ENCODE data around the gene ADCK1. TPM values are rescaled to one million over a fixed set of nuclear protein-coding genes. Genes with fewer than 3 reads are reported as not detected.
"Not testable (repeated sequence)": the region's sequence is repeated elsewhere in the genome, so short reads cannot be mapped to it uniquely, and the experiment has no call there.

ADCK1 gene
- total RNA-seq, 1 experiment from 2014 or later, result 8.8 TPM

GRCh38 chr14:77912754-77913556 lies 113.0 kb downstream of the ADCK1 start:
- H3K9me3 ChIP-seq, result no peaks in the 10 kb centered on the region
- intact Hi-C loops (cut with micrococcal nuclease; ENCODE audit: unreplicated experiment), result no loop called here
- Mint-ChIP-seq H3K27ac (ENCODE audit: unreplicated experiment) (no peak overlapping the region), H3K27me3 (ENCODE audit: insufficient read depth, unreplicated experiment) (no peaks in the 10 kb centered on the region), H3K4me1 (ENCODE audit: low read depth, unreplicated experiment) (no peaks in the 10 kb centered on the region), H3K36me3 (ENCODE audit: insufficient read depth, unreplicated experiment) (no peaks in the 10 kb centered on the region), H3K9me3 (ENCODE audit: unreplicated experiment) (no peaks in the 10 kb centered on the region), H3K4me3 (ENCODE audit: unreplicated experiment) (no peak overlapping the region)
- no peak for DNase-seq
- ChIA-PET POLR2A (no interaction called here), CTCF (no interaction called here)
- BruUV-seq (replicated peaks), result no TSS peak
- no peaks in the 10 kb centered on the region for H3K36me3 ChIP-seq (ENCODE audit: control insufficient read depth, insufficient read depth, low read length)
- no peaks in the 10 kb centered on the region for H3K27me3 ChIP-seq (replicated peaks; ENCODE audit: control insufficient read depth, insufficient read depth, low read length)
- no peak overlapping the region for H3K4me3 ChIP-seq (ENCODE audit: low read depth, low read length)
- no peaks in the 10 kb centered on the region for H3K4me1 ChIP-seq
- TF ChIP-seq CTCF (IDR thresholded peaks at IDR 0.05; ENCODE audit: insufficient read depth in 1 of 2, low read depth in 1 of 2, low read length in 1 of 2, severe bottlenecking in 1 of 2, unreplicated experiment in 1 of 2), result no peak

GRCh38 chr14:77914073-77914721 lies 114.3 kb downstream of the ADCK1 start:
- POLR2A ChIA-PET, result no interaction called here

GRCh38 chr14:77915390-77915789 lies 115.5 kb downstream of the ADCK1 start:
- intact Hi-C loops (cut with micrococcal nuclease; ENCODE audit: unreplicated experiment), result not testable (repeated sequence)

More at GRCh38 chr14:77914073-77914721, 114.3 kb downstream of the ADCK1 start:
- DNase-seq, result no peak
- no TSS peak for BruUV-seq (replicated peaks)
- Histone ChIP-seq H3K36me3 (ENCODE audit: control insufficient read depth, insufficient read depth, low read length) (no peaks in the 10 kb centered on the region), H3K4me3 (ENCODE audit: low read depth, low read length) (no peak overlapping the region), H3K4me1 (no peaks in the 10 kb centered on the region), H3K27me3 (replicated peaks; ENCODE audit: control insufficient read depth, insufficient read depth, low read length) (no peaks in the 10 kb centered on the region), H3K9me3 (no peaks in the 10 kb centered on the region)
- no peaks in the 10 kb centered on the region for H3K36me3 Mint-ChIP-seq (ENCODE audit: insufficient read depth, unreplicated experiment)
- no peak for TF ChIP-seq CTCF (IDR thresholded peaks at IDR 0.05; ENCODE audit: insufficient read depth in 1 of 2, low read depth in 1 of 2, low read length in 1 of 2, severe bottlenecking in 1 of 2, unreplicated experiment in 1 of 2)
- CTCF ChIA-PET, result no interaction called here
- no peak overlapping the region for H3K27ac Mint-ChIP-seq (ENCODE audit: unreplicated experiment)
- H3K4me3 Mint-ChIP-seq (ENCODE audit: unreplicated experiment), result no peak overlapping the region
- H3K4me1 Mint-ChIP-seq (ENCODE audit: low read depth, unreplicated experiment), result no peaks in the 10 kb centered on the region
- intact Hi-C loops (cut with micrococcal nuclease; ENCODE audit: unreplicated experiment), result no loop called here
- no peaks in the 10 kb centered on the region for H3K27me3 Mint-ChIP-seq (ENCODE audit: insufficient read depth, unreplicated experiment)
- no peaks in the 10 kb centered on the region for H3K9me3 Mint-ChIP-seq (ENCODE audit: unreplicated experiment)

More at GRCh38 chr14:77915390-77915789, 115.5 kb downstream of the ADCK1 start:
- H3K36me3 ChIP-seq (ENCODE audit: control insufficient read depth, insufficient read depth, low read length); H3K27me3 ChIP-seq (replicated peaks; ENCODE audit: control insufficient read depth, insufficient read depth, low read length); BruUV-seq (replicated peaks); H3K4me3 ChIP-seq (ENCODE audit: low read depth, low read length); POLR2A ChIA-PET; DNase-seq; H3K9me3 ChIP-seq; H3K4me1 Mint-ChIP-seq (ENCODE audit: low read depth, unreplicated experiment); CTCF ChIA-PET; H3K27ac Mint-ChIP-seq (ENCODE audit: unreplicated experiment); H3K36me3 Mint-ChIP-seq (ENCODE audit: insufficient read depth, unreplicated experiment); H3K4me3 Mint-ChIP-seq (ENCODE audit: unreplicated experiment); H3K27me3 Mint-ChIP-seq (ENCODE audit: insufficient read depth, unreplicated experiment); H3K9me3 Mint-ChIP-seq (ENCODE audit: unreplicated experiment); H3K4me1 ChIP-seq: not testable (repeated sequence)
